Lung (tissue), 12 donors: Measurements from ENCODE around the gene RNF208. TPM values are rescaled to one million over a fixed set of nuclear protein-coding genes. Genes with fewer than 3 reads are reported as not detected.

Experiments
- ATAC-seq: fragments of 200-7000 bp; cut with Tn5 transposase; one replicate; pipeline ENCODE4 v1.9.1; 2020; ENCODE audit warnings: moderate number of reproducible peaks; ENCODE audit not compliant: insufficient read depth, low FRiP score
- DNase-seq, 3 donors: peaks; one replicate each; pipeline ENCODE4 v3.0.0-alpha.2; 2013 to 2017
- H3K27ac ChIP-seq, 2 donors: one replicate each; pipeline ENCODE4 v1.5.1; 2013; ENCODE audit warnings: mild to moderate bottlenecking in 2 of 2, moderate library complexity in 2 of 2, control low read depth in 1 of 2, inconsistent platforms in 1 of 2, low read depth in 1 of 2, low read length in 1 of 2
- H3K27me3 ChIP-seq, 3 donors: one replicate each; pipeline ENCODE4 v1.5.1; 2013; ENCODE audit warnings: low read length in 2 of 3; ENCODE audit not compliant: control insufficient read depth in 3 of 3, insufficient read depth in 3 of 3
- H3K36me3 ChIP-seq, 4 donors: one replicate each; pipeline ENCODE4 v1.5.1; 2013; ENCODE audit warnings: low read length in 4 of 4, mild to moderate bottlenecking in 1 of 4, moderate library complexity in 1 of 4; ENCODE audit not compliant: control insufficient read depth in 4 of 4, insufficient read depth in 4 of 4
- H3K4me1 ChIP-seq, 5 donors: one replicate each; pipeline ENCODE4 v1.5.1; 2013; ENCODE audit warnings: low read length in 5 of 5, mild to moderate bottlenecking in 2 of 5, moderate library complexity in 1 of 5; ENCODE audit not compliant: control insufficient read depth in 5 of 5, insufficient read depth in 5 of 5
- H3K4me3 ChIP-seq: one replicate; pipeline ENCODE4 v1.5.1; 2013; ENCODE audit warnings: mild to moderate bottlenecking, control low read depth, moderate library complexity
- H3K9ac ChIP-seq, 2 donors: one replicate each; pipeline ENCODE4 v1.5.1; 2013; ENCODE audit warnings: low read length in 2 of 2, control low read depth in 1 of 2; ENCODE audit not compliant: insufficient read depth in 1 of 2
- H3K9me3 ChIP-seq, 4 donors: one replicate each; pipeline ENCODE4 v1.5.1; 2013; ENCODE audit warnings: low read length in 3 of 4, mild to moderate bottlenecking in 1 of 4, moderate library complexity in 1 of 4; ENCODE audit not compliant: control insufficient read depth in 4 of 4, insufficient read depth in 3 of 4
- WGBS, 2 donors: extraction: QIAGEN DNeasy Blood & Tissue Kit; methylation state at CpG; one replicate each; pipeline ENCODE4 v1.1.7; 2013; 5-methylcytosine and 5-hydroxymethylcytosine counted together
- polyA plus RNA-seq, 2 donors: library from polyadenylated mRNA; stranded (reverse); fragments of 200-250 nt; gene quantifications; one replicate each; pipeline ENCODE4 v1.2.1, GENCODE V29; 2013
- total RNA-seq, 2 donors: library from RNA; depleted of rRNA in 1 of 2; stranded (reverse); fragments of >200 nt in 1 of 2; gene quantifications; one replicate each; pipeline ENCODE4 v1.2.1, GENCODE V29; 2014 to 2021
- TF ChIP-seq, protein P1 (sequence below): IDR thresholded peaks from 2 replicates; pipeline ENCODE4 v1.5.1; 2012; ENCODE audit warnings: mild to moderate bottlenecking; ENCODE audit errors: control extremely low read depth, extremely low read depth
- donor health status: control.
- donor health status: control.
- donor health status: Bipolar disorder and iron deficiency.
- donor health status: healthy.
- donor health status: DM: yes; HTN: yes; CAD: no.

The RNF208 gene
- total and polyA plus RNA-seq, 4 donors = 1.7 to 12.0 (median 5.3) TPM

DNA sequence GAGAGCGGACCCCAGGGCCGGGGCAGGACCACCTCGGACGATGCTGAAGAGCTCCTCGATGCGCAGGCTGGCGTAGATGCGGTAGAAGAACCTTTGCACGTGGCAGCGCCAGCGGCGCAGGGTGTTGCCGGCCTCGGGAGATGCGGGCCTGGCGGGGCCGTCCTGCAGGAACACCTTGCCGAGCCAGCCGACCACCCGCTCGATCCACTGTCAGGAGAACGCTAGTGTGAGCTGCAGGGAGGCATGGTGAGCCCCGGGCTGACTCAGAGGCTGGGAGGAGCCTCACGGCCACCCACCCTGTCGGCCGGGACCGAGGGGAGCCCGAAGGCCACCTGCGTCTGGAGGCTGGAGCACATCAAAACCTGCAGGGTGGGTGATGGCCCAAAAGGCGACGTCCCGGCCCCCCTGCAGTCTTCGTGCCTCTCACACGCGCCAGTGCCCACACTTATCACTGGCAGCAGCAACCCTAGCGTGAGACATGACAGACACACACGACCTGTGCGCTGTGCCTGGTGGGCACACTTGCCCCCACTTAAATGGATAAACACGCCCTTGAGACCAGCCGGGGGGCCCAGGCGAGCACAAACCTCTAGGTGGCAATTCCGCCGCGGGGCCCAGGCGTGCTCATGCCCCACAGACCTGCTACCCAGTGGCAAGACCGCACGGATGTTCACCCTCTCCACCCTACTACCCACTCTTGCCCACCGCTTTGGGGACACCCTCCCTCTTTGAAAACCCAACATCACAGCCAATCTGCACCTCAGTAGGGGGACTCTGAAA, 37.0 kb downstream of the RNF208 start:
- ATAC-seq = no peak
- Histone ChIP-seq H3K9me3 (peaks cover 0 to 2% (median 0%) of the 10 kb centered on the region in 4 donors), H3K4me3 (no peak overlapping the region), H3K4me1 (peaks cover 11 to 32% (median 20%) of the 10 kb centered on the region in 5 donors), H3K27ac (no peak overlapping the region), H3K9ac (no peak overlapping the region), H3K27me3 (no peaks in the 10 kb centered on the region), H3K36me3 (peaks cover 8 to 66% (median 32%) of the 10 kb centered on the region in 4 donors)
- WGBS, 2 donors = 94 to 95% methylated on average over 48 of the region's 48 CpGs
- TF ChIP-seq, protein P1, sequence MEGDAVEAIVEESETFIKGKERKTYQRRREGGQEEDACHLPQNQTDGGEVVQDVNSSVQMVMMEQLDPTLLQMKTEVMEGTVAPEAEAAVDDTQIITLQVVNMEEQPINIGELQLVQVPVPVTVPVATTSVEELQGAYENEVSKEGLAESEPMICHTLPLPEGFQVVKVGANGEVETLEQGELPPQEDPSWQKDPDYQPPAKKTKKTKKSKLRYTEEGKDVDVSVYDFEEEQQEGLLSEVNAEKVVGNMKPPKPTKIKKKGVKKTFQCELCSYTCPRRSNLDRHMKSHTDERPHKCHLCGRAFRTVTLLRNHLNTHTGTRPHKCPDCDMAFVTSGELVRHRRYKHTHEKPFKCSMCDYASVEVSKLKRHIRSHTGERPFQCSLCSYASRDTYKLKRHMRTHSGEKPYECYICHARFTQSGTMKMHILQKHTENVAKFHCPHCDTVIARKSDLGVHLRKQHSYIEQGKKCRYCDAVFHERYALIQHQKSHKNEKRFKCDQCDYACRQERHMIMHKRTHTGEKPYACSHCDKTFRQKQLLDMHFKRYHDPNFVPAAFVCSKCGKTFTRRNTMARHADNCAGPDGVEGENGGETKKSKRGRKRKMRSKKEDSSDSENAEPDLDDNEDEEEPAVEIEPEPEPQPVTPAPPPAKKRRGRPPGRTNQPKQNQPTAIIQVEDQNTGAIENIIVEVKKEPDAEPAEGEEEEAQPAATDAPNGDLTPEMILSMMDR = no peak
- no peak for DNase-seq

DNA sequence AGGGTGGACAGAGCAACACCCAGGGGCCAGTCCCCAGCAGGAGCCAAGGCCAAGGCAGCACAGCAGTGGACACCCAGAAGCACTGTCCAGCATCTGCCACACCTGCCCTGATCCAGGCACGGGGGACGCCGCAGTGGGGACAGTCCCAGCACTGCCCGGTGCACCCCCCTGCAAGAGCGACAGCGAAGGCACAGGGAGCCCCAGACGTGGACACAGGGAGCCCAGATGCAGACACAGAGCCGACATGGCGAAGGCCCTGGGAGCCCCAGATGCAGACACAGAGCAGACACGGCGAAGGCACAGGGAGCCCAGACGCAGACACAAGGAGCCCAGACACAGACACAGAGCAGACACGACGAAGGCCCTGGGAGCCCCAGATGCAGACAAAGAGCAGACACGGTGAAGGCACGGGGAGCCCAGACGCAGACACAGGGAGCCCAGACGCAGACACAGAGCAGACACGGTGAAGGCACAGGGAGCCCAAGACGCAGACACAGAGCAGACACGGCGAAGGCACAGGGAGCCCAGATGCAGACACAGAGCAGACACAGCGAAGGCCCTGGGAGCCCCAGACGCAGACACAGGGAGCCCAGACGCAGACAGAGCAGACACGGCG, 38.0 kb downstream of the RNF208 start:
- no peak overlapping the region for H3K4me3 ChIP-seq
- peaks cover 0 to 2% (median 0%) of the 10 kb centered on the region in 4 donors for H3K9me3 ChIP-seq
- no peak overlapping the region for H3K9ac ChIP-seq
- 96 to 98% methylated on average over 27 of the region's 27 CpGs for WGBS, 2 donors
- peaks cover 3 to 23% (median 11%) of the 10 kb centered on the region in 5 donors for H3K4me1 ChIP-seq
- peaks cover 8 to 72% (median 32%) of the 10 kb centered on the region in 4 donors for H3K36me3 ChIP-seq
- ATAC-seq (no peak), DNase-seq (no peak)
- no peak overlapping the region for H3K27ac ChIP-seq
- TF ChIP-seq, protein P1 = no peak
- H3K27me3 ChIP-seq = no peaks in the 10 kb centered on the region

DNA sequence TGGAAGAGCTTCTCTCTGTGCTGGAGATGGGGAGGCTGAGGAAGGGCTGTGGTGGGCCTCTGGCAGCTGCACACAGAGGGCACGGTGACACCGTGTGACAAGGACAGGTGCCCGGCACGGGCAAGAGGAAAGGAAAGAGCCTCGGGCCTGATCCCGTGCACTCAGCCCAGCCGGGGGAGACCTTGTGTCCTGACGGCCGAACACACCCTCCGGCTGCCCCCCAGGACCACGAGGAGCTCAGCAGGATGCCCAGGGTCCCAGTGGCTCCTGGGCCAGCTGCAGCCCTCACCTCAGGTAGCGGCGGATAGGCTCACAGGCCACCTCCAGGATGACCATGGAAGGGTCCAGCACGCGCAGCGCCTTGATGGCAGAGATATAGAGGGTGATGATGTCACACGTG, 39.2 kb downstream of the RNF208 start:
- DNase-seq = no peak
- Histone ChIP-seq H3K9me3 (peaks cover 0 to 2% (median 0%) of the 10 kb centered on the region in 4 donors), H3K36me3 (peaks cover 8 to 84% (median 32%) of the 10 kb centered on the region in 4 donors), H3K4me1 (peaks cover 3 to 23% (median 11%) of the 10 kb centered on the region in 5 donors), H3K27ac (no peak overlapping the region), H3K4me3 (no peak overlapping the region), H3K9ac (no peak overlapping the region), H3K27me3 (no peaks in the 10 kb centered on the region)
- no peak for ATAC-seq
- TF ChIP-seq, protein P1 = no peak
- WGBS, 2 donors = 94 to 96% methylated on average over 17 of the region's 17 CpGs
